ENCODE measurements around the gene ADIPOQ. TPM values are rescaled to one million over a fixed set of nuclear protein-coding genes. Genes with fewer than 3 reads are reported as not detected.
A peak's percentile ranks its signal among the peaks of the same experiment; 100 is the strongest.
"Not testable (repeated sequence)": the region's sequence is repeated elsewhere in the genome, so short reads cannot be mapped to it uniquely, and the experiment has no call there.

ADIPOQ gene
- total RNA-seq, 1 donor from 2014 or later: 0.08 TPM

DNA sequence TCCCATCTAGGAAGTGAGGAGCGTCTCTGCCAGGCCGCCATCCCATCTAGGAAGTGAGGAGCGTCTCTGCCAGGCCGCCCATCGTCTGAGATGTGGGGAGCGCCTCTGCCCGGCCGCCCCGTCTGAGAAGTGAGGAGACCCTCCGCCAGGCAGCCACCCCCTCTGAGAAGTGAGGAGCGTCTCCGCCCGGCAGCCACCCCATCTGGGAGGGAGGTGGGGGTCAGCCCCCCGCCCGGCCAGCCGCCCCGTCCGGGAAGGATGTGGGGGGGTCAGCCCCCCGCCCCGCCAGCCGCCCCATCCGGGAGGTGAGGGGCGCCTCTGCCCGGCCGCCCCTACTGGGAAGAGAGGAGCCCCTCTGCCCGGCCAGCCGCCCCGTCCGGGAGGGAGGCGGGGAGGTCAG, 31.3 kb downstream of the ADIPOQ start:
- not testable (repeated sequence) for ATAC-seq

GRCh38 chr3:186874216-186874615, 31.7 kb downstream of the ADIPOQ start:
- not testable (repeated sequence) for ATAC-seq

DNA sequence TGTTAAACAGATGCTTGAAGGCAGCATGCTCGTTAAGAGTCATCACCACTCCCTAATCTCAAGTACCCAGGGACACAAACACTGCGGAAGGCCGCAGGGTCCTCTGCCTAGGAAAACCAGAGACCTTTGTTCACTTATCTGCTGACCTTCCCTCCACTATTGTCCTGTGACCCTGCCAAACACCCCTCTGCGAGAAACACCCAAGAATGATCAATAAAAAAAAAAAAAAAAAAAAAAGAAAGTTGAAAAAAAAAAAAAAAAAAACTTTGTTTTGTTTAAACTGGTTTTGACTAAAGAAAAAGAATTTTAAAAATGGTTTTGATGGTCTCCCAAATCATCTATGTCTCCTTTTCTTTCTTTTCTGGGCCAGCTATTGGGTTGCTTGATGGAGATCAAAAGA, 32.3 kb downstream of the ADIPOQ start:
- not testable (repeated sequence) for ATAC-seq

DNA sequence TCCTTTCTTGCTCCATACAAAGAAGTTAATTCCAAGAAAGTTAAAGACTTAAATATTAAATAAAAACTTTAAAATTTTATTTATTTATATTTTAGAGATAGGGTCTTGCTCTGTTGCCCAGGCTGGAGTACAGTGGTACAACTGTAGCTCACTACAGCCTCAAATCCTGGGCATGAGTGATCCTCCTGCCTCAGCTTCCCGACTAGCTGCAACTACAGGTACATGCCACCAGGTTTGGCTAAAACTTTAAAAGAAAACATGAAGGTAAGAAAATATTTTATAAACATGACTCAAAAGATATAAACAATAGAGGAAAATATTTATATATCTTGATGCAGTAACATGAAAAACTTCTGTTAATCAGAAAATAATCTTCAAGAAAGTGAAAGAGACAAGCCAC, 33.2 kb downstream of the ADIPOQ start:
- no peak for ATAC-seq

GRCh38 chr3:186879781-186880180, 37.3 kb downstream of the ADIPOQ start:
- no peak for ATAC-seq

DNA sequence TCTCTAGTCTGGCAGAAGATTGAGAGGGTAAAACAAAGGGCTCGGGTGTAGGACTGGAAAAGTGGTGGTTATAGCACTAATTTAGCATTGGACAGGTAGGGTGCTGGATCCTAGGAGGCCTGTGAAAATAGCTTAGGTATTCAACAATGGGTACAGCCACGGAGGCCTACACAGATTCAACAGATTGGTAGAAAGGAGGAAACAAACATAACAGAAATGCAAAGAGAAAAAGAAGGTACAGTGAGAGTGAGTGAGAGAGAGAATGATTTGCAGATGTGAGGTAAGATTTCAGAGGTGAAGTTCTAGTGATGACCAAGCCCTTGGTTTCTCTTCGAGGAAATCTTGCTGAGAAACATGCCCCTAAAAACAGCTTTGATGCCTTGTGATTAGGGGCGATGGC, 37.9 kb downstream of the ADIPOQ start:
- ATAC-seq: no peak

DNA sequence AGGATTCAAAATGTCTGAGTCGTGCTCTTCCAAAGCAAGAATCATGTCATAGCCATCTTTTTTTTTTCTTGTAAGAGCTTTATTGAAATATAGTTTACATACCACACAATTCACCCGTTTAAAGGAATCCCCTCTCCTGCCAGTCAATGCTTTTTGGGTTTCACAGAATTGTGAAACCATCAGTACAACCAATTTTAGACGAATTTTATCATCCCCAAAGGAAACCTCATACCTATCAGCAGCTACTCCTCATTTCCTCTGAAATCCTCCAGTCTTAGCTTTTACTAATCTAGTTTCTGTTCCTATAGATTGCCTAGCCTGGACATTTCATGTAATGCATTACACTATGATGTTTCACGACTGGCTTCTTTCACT, 39.6 kb downstream of the ADIPOQ start:
- ATAC-seq: no peak

DNA sequence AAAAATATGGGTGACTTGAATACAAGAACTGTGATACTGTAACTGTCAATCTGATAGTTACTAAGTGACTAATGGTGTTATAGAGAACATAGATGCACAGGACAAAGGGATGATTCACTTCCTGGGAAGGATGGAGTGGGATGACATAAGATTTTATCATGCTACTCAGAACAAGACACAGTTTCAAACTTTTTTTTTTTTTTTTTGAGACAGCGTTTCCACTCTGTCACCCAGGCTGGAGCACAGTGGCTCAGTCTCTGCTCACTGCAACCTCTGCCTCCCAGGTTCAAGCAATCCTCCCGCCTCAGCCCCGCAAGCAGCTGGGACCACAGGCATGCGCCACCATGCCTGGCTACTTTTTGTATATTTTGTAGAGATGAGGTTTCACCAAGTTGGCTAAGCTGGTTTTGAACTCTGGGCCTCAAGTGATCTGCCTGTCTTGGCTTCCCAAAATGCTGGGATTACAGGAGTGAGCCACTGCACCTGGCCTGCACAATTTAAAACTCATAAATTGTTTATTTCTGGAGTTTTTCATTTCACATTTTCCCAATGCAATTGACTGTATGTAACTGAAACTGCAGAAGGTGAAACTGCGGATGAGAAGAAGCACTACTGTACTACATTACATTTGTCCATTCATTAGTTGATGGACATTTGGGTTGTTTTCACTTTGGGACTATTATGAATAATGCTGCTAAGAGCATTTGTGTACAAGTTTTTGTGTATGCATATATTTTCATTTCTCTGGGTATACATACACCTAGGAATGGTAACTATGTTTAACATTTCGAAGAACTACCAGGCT, 40.6 kb downstream of the ADIPOQ start:
- ATAC-seq: peak; percentile 64

DNA sequence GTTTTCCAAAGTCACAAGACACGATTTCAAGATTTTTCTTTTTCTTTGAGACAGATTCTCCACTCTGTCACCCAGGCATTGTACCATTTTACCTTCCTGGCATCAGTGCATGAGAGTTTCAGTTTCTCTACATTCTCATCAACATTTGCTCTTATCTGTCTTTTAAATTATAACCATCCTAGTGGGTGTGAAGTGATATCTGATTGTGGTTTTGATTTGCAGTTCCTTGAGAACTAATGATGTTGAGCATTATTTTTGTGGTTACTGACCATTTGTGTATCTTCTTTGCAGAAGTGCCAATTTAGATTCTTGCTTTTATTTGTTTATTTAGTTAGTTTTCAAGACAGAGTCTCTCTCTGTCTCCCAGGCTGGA, 41.2 kb downstream of the ADIPOQ start:
- no peak for ATAC-seq

DNA sequence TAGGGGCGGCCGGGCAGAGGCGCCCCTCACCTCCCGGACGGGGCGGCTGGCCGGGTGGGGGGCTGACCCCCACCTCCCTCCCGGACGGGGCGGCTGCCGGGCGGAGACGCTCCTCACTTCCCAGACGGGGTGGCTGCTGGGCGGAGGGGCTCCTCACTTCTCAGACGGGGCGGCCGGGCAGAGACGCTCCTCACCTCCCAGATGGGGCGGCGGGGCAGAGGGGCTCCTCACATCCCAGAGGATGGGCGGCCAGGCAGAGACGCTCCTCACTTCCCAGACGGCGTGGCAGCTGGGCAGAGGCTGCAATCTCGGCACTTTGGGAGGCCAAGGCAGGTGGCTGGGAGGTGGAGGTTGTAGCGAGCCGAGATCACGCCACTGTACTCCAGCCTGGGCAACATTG, 42.4 kb downstream of the ADIPOQ start:
- ATAC-seq: not testable (repeated sequence)

DNA sequence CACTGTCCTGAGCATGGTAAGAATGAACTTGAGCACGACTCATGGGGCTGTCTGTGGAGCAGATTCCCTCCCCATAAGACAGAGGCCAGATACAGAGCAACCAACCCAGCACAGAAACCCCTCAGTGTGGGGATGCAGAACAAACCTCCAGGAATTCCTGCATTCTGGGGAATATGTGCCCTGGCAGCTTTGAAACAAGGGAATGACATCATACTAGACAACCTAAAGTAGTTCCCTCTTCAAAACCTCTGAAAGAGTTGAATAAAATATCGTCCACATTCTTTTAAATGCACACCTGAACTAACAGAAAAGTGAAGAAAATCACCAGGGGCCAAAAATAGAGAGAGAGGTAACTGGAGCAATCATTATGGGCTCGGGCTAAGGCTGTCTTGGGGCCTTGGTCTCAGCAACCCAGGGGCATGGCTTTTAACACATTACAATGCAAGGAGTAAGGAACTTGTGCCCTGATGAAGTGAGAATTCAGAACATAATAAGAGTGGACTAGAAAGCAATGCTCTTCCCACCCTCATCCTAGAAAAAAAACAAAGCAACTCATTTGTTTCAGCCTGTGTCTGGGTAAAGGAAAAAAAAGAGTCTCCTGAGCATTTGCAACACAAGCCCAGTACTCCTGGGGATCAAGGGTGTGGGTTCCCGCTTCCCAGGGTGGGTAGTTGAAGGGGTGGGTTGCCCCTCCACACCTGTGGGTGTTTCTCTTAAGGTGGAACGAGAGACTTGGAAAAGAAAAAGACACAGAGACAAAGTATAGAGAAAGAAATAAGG, 43.9 kb downstream of the ADIPOQ start:
- no peak for ATAC-seq

DNA sequence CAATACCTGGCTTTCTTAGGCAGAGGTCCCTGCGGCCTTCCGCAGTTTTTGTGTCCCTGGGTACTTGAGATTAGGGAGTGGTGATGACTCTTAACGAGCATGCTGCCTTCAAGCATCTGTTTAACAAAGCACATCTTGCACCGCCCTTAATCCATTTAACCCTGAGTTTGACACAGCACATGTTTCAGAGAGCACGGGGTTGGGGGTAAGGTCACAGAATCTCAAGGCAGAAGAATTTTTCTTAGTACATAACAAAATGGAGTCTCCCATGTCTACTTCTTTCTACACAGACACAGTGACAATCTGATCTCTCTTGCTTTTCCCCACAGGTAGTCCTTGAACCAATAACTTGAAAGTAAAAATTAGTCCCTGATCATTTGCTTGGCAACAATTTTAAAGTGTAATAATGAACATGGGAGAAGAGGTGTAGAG, 45.0 kb downstream of the ADIPOQ start:
- ATAC-seq: not testable (repeated sequence)

DNA sequence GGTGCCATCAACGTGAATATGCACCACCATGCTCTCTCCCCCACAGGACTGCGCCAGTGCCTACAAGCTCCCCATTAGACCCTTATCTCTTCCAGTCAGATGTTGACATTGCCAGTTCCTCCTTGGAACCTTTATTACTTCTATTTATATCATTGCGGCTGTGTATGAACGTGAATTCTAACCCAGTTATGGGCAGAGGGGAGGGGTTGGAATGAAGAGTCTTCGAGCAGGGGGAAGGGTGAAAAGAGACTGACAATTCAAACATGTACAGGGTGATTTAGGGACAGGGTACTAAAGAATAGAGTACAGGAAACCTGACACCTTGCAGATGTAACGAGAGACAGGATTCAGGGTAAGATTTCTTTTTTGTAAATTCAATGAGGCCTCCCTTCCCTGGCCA, 46.1 kb downstream of the ADIPOQ start:
- no peak for ATAC-seq

DNA sequence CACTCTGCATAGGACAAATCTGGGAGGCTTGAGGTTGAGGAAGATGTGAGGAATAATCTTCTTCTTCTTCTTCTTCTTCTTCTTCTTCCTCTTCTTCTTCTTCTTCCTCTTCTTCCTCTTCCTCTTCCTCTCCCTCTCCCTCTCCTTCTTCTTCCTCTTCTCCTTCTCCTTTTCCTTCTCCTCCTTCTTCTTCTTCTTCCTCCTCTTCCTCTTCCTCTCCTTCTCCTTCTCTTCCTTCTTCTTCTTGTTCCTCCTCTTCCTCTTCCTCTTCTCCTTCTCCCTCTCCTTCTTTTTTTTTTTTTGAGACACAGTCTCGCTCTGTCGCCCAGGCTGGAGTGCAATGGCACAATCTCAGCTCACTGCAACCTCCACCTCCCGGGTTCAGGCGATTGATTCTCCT, 47.2 kb downstream of the ADIPOQ start:
- ATAC-seq: not testable (repeated sequence)

DNA sequence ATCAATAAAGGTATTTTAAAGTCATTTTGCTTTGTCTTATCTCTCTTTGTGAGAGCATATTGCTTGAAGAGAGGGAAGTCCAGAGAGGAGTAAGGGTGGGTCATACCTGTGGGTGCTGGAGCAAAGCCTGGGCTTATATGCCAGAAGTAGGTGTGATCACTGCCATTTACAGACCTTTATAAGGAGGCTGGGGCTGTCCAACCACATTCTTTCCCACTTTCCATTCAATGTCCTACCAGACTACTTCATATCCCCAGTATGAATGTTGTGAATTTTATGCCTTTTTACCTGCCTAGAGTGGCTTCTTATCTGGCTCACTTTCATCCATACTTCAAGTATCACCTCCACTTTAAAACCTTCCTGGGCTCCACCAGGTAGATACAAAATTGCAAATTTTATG, 48.4 kb downstream of the ADIPOQ start:
- no peak for ATAC-seq

DNA sequence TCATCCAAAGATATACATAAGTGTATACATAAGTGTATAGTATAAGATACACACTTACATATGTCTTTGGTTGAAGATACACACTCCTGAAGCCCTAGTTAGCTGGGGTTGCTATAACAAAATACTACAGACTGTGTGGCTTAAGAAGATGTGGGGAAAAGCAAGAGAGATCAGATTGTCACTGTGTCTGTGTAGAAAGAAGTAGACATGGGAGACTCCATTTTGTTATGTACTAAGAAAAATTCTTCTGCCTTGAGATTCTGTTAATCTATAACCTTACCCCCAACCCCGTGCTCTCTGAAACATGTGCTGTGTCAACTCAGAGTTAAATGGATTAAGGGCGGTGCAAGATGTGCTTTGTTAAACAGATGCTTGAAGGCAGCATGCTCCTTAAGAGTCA, 50.6 kb downstream of the ADIPOQ start:
- not testable (repeated sequence) for ATAC-seq

- ATAC-seq: peak; percentile 85
Observed at GRCh38 chr3:186895406-186895805, 52.9 kb downstream of the ADIPOQ start.

DNA sequence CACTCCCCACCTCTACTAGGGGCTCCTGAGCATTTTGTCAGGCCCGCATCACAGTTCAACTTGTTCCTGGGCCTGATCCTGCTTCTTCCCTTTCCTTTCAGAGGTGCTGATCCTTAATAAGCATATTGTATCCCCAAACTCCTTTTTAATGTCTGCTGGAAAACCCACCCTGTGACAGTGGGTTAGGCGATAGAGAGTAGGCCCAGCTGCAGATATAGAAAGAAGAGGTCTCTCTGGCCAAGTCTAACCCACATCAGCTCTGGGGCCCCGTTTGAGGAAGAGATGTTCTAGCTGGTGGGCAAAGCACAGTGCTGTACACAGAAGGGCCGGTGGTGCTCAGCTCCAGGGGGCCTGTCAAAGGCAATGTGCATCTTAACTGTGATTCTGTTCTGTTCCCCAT, 53.5 kb downstream of the ADIPOQ start:
- ATAC-seq: no peak

DNA sequence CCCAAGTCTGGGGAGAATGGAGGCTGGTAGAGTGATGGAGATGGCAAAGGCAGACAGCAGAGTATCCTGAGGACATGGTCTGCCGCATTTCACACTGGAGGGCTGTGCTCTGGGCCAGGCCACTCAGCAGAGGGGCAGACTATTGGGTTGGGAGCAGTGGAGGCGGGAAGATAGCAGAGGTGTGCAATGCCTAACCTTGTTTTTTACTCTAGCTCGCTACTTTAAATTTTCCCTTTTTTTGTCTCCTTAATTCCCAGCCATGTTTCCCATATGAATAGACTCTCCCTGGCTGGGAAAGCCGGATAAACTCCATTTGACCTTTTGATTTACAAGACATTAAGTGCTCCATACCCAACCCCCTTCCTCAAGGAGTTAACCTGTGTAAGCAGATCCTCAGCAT, 54.4 kb downstream of the ADIPOQ start:
- no peak for ATAC-seq

DNA sequence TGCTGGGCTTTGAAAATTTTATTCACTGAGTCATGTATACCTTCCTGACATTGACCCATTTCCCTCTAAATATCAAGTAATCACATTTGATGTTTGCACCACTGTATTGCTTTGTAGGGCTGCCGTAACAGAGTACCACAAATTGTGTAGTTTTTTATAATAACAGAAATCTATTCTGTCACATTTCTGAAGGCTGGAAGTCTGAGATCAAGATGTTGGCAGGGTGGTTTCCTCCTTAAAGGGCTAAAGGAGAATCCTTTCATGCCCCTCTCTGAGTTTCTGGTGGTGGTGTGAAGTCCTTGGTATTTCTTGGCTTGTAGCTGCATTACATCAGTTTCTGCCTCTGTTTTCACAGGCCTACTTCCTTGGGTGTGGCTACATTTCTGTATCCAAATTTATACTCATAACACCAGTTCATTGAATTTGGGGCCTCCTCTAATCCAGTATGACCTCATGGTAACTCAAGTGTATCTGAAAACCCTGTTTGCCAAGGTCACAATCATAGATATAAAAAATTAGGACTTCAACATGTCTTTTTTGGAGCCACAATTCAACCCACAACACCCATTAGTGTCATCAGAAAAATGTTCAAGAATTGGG, 58.7 kb downstream of the ADIPOQ start:
- peak; percentile 95 for ATAC-seq

GRCh38 chr3:186902154-186902553, 59.6 kb downstream of the ADIPOQ start:
- ATAC-seq: no peak

DNA sequence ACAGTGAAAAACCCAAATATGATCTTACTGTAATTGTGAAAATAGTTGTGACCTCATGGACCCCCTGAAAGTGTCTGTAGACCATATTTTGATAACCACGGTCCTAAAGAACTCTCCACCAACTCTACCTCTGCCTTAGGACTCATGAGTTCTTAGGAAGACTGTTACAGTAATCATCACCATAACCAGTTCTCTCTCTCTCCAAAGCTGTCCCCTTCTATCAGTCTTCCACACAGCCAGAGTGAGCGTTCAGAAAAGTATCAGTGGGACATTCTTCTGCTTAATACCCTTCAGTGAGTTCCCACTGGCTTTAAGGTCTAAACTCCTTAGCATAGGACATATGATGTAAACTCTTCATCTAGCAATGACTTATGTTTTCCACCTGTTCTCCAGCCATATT, 60.2 kb downstream of the ADIPOQ start:
- no peak for ATAC-seq

DNA sequence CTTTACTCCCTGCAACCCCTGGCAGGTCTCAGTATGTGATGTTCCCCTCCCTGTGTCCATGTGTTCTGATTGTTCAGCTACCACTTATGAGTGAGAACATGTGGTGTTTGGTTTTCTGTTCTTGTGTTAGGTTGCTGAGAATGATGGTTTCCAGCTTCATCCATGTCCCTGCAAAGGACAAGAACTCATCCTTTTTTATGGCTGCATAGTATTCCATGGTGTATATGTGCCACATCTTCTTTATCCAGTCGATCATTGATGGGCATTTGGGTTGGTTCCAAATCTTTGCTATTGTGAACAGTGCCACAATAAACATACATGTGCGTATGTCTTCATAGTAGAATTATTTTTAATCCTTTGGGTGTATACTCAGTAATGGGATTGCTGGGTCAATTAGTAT, 61.2 kb downstream of the ADIPOQ start:
- ATAC-seq: not testable (repeated sequence)

- ATAC-seq: not testable (repeated sequence)
Observed at GRCh38 chr3:186907075-186907474, 64.6 kb downstream of the ADIPOQ start.

Measured in esophagus mucosa (tissue), 1 donor.